ENCODE results near the gene CSNK1G2. TPM values are rescaled to one million over a fixed set of nuclear protein-coding genes. Genes with fewer than 3 reads are reported as not detected.

CSNK1G2 gene
- total RNA-seq, 4 donors from 2014 or later = 54.5 to 250 (median 103) TPM

DNA sequence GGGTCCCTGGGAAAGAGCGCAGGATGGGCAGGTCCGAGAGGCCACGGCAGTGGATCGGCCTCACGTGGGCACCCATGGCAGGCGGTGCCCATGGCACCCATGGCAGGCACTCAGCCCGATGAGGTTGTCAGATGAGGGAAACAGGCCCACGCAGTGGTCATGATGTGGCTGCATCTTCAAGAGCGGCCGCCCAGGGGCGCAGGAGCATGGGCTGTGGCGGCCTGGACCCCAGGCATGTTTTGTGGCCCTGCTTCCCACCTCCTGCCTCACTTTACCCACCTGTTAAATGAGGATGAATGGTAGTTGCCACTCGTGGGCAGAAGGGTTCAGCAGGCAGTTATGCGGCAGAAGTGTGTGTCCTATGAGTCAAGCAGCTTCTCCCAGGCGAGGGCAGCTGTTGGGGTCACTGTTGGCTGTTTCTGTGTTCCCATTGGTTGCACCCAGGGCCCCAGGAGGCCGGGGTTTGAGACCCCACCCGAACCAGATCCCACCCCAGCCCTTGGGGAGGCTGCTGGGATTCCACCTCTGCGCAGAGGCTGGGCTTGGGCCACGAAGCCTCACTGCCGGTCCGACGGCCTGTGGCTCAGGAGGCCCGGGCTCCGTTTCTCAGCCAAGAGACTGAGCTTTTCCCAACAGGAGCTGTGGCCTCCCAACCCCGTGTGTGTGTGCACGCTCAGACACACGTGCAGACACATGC is 30.0 kb downstream of the CSNK1G2 start:
- H3K27ac ChIP-seq = no peak overlapping the region
- no peak overlapping the region for H3K4me3 ChIP-seq
- peaks cover 0 to 33% (median 0%) of the 10 kb centered on the region in 3 donors for H3K36me3 ChIP-seq
- TF ChIP-seq POLR2A (IDR thresholded peaks at IDR 0.05) = no peak
- TF ChIP-seq, protein P1, sequence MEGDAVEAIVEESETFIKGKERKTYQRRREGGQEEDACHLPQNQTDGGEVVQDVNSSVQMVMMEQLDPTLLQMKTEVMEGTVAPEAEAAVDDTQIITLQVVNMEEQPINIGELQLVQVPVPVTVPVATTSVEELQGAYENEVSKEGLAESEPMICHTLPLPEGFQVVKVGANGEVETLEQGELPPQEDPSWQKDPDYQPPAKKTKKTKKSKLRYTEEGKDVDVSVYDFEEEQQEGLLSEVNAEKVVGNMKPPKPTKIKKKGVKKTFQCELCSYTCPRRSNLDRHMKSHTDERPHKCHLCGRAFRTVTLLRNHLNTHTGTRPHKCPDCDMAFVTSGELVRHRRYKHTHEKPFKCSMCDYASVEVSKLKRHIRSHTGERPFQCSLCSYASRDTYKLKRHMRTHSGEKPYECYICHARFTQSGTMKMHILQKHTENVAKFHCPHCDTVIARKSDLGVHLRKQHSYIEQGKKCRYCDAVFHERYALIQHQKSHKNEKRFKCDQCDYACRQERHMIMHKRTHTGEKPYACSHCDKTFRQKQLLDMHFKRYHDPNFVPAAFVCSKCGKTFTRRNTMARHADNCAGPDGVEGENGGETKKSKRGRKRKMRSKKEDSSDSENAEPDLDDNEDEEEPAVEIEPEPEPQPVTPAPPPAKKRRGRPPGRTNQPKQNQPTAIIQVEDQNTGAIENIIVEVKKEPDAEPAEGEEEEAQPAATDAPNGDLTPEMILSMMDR (IDR thresholded peaks at IDR 0.05) = no peak
- H3K27me3 ChIP-seq = no peaks in the 10 kb centered on the region
- no peaks in the 10 kb centered on the region for H3K9me3 ChIP-seq
- no peaks in the 10 kb centered on the region for H3K4me1 ChIP-seq
- no peak for DNase-seq

DNA sequence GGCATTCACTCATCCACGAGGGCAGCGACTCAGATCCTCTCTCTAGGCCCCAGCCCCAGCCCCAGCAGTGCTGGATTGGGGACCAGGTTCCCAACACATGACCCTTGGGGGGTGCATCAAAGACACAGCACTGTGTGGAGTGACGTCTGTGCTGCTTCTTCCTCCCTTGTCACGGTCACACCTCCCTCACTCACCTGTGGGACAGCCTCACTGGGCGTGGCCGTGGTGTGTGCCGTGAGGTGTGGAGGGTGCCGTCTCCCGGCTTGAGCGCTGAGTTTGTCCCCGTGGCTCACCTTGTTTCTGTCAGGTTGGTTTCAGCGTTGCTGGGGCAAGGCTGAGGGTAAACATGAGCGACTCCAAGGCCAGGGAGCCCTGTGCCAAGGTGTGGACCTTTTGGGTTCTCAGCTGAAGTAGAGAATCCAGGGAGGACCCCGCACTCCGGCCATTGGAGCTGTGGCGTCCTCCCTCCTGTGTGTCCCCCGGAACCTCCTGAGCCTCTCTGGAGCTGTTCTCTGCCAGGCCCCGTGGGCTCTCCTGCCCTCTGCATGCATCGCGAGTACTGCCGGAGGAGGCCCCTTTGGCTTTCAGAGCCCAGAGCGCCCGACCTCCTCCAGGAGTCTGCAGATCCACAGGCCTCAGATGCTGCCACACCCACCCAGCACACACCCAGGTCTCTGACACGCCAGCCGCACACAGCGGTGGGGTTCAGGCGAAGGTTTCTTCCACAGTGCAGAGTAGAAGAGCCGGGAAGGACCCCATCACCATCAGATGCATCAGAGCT is 33.6 kb downstream of the CSNK1G2 start:
- no peaks in the 10 kb centered on the region for H3K4me1 ChIP-seq
- H3K9me3 ChIP-seq = no peaks in the 10 kb centered on the region
- TF ChIP-seq, protein P1 (IDR thresholded peaks at IDR 0.05) = no peak
- no peak for TF ChIP-seq POLR2A (IDR thresholded peaks at IDR 0.05)
- DNase-seq = no peak
- no peak overlapping the region for H3K4me3 ChIP-seq
- peaks cover 0 to 53% (median 0%) of the 10 kb centered on the region in 3 donors for H3K36me3 ChIP-seq
- H3K27ac ChIP-seq = no peak overlapping the region
- no peaks in the 10 kb centered on the region for H3K27me3 ChIP-seq

DNA sequence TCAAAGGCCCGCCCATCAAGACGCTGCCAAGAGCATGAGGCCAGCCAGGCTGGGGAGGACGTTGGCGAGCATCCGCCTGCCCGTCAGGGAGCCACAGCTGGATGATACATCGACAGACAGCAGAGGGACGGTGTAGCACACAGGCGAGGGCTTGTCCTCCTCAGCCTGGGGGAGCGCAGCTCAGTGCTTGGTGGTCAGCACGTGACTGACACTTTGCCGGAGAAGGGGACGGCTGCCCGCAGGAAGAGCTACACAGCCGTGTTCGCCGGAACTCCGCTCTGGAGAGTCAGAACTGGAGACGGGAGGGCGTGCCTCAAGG is 34.1 kb downstream of the CSNK1G2 start:
- Histone ChIP-seq H3K27me3 (no peaks in the 10 kb centered on the region), H3K27ac (no peak overlapping the region), H3K4me1 (no peaks in the 10 kb centered on the region), H3K9me3 (no peaks in the 10 kb centered on the region), H3K36me3 (peaks cover 0 to 53% (median 0%) of the 10 kb centered on the region in 3 donors), H3K4me3 (no peak overlapping the region)
- no peak for TF ChIP-seq POLR2A (IDR thresholded peaks at IDR 0.05)
- TF ChIP-seq, protein P1 (IDR thresholded peaks at IDR 0.05) = no peak
- no peak for DNase-seq

- no peaks in the 10 kb centered on the region for H3K4me1 ChIP-seq
- no peak overlapping the region for H3K4me3 ChIP-seq
- no peaks in the 10 kb centered on the region for H3K27me3 ChIP-seq
- no peaks in the 10 kb centered on the region for H3K9me3 ChIP-seq
- peaks cover 0 to 70% (median 0%) of the 10 kb centered on the region in 3 donors for H3K36me3 ChIP-seq
- TF ChIP-seq POLR2A (IDR thresholded peaks at IDR 0.05) = no peak
- TF ChIP-seq, protein P1 (IDR thresholded peaks at IDR 0.05) = no peak
- DNase-seq = no peak
- no peak overlapping the region for H3K27ac ChIP-seq
Measured at GRCh38 chr19:1977120-1977519, 36.1 kb downstream of the CSNK1G2 start.

DNA sequence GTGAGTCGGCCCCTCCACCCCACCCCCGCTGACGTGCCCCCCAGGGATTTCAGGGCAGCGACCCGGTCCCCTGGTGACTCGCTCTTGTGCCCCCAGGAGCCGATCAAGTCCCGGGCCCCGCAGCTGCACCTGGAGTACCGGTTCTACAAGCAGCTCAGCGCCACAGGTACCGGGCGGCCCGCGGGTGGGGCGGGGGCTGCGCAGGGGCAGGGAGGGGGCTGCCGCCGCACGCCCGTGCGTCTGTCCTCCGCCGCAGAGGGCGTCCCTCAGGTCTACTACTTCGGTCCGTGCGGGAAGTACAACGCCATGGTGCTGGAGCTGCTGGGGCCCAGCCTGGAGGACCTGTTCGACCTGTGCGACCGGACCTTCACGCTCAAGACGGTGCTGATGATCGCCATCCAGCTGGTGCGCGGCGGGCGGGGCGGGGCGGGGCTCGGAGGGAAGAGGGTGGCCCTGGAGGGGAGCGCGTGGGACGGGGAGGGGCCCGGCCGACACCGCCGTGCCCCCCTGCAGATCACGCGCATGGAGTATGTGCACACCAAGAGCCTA is 37.4 kb downstream of the CSNK1G2 start:
- no peak for DNase-seq
- TF ChIP-seq, protein P1 (IDR thresholded peaks at IDR 0.05) = no peak
- no peak for TF ChIP-seq POLR2A (IDR thresholded peaks at IDR 0.05)
- H3K4me3 ChIP-seq = no peak overlapping the region
- peaks cover 0 to 79% (median 0%) of the 10 kb centered on the region in 3 donors for H3K36me3 ChIP-seq
- no peaks in the 10 kb centered on the region for H3K4me1 ChIP-seq
- no peaks in the 10 kb centered on the region for H3K9me3 ChIP-seq
- H3K27me3 ChIP-seq = no peaks in the 10 kb centered on the region
- H3K27ac ChIP-seq = no peak overlapping the region

Measured in Peyer's patch (tissue), 4 donors.